Measurements from ENCODE around the gene EZH1.

DNA sequence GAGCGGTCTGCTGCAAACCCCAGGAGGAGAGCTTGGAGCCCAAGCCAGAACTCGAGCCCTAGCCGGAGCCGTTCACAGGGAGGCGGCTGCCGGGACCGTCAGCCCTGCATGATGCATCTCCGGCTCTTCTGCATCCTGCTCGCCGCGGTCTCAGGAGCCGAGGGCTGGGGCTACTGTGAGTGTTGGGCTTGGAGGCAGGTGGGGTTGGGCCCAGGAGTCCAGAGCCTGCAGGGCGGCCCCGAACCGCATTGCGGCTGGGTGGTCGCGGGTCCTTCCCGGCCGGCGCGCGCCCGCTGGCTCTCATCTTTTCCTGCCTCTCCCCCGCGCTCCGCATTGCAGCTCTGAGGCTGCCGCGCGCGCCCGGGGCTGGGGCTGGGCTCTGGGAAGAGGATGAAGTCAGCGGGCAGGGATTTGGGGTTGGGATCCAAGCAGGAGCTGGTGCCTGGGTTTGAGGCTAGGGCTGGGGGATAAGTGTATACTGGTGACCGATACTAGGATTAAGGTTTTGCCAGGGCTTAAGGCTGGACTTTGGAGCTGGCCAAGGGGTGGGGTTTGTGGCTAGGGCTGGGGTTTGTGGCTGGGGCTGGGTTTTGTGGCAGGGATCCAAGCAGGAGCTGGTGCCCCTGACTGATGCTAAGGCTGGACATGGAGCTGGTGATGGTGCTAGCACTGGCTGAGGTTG lies 62.0 kb downstream of the EZH1 start:
- TF ChIP-seq EZH2phosphoT487 (IDR thresholded peaks at IDR 0.05; ENCODE audit: insufficient read depth, low read depth) (no peak), EZH2 (IDR thresholded peaks at IDR 0.05; ENCODE audit: insufficient read depth, poor library complexity, severe bottlenecking) (no peak)

Measured in GM23248 (cell line).